B cell (primary cell): ENCODE measurements around the gene CHD2. TPM values are rescaled to one million over a fixed set of nuclear protein-coding genes. Genes with fewer than 3 reads are reported as not detected.

Source experiments
- ATAC-seq: fragments of 200-7000 bp; cut with Tn5 transposase; one replicate; pipeline ENCODE4 v1.10.0; 2021; ENCODE audit warnings: low read depth, mild to moderate bottlenecking, moderate number of reproducible peaks, moderate library complexity
- CTCF ChIA-PET: fragments of 350-600 bp; sonication (Branson Sonifier 250); formaldehyde crosslinking; loops from one replicate; lab custom pipeline; 2021; ENCODE audit warnings: antibody characterized with exemption, inconsistent platforms; lab: Charles Lee
- POLR2A ChIA-PET: fragments of 350-600 bp; sonication (Branson Sonifier 250); formaldehyde crosslinking; loops from one replicate; lab custom pipeline; 2021; ENCODE audit warnings: antibody characterized with exemption; lab: Charles Lee
- DNase-seq: peaks from one replicate; pipeline ENCODE4 v3.0.0; 2013
- H2AFZ ChIP-seq: 2 replicates; pipeline ENCODE4 v1.6.1; 2012; ENCODE audit warnings: mild to moderate bottlenecking, low read depth, low read length; ENCODE audit not compliant: insufficient read depth, poor library complexity, severe bottlenecking
- H3K27ac ChIP-seq, 2 donors: 1 replicate in 1 of 2; 2 replicates in 1 of 2; pipeline ENCODE4 v1.5.1; 2012 to 2013; ENCODE audit warnings: low read length in 2 of 2, mild to moderate bottlenecking in 2 of 2, moderate library complexity in 1 of 2
- H3K27me3 ChIP-seq, 4 experiments: fragments of 200-600 bp in 1 of 4; sonication (generic) in 1 of 4; replicated peaks in 1 of 4; 1 replicate in 2 of 4; 2 replicates in 2 of 4; pipeline versions ENCODE4 v1.6.1 to v1.7.0; 2013 to 2016; ENCODE audit warnings: low read length in 3 of 4, mild to moderate bottlenecking in 2 of 4, mixed read lengths in 1 of 4, moderate library complexity in 1 of 4; ENCODE audit not compliant: insufficient read depth in 4 of 4, control insufficient read depth in 3 of 4; ENCODE audit errors: control extremely low read depth in 1 of 4
- H3K36me3 ChIP-seq, 2 experiments: replicated peaks in 1 of 2; 1 replicate in 1 of 2; 2 replicates in 1 of 2; pipeline versions ENCODE4 v1.6.1 to v1.7.1; 2013; ENCODE audit warnings: low read length in 1 of 2; ENCODE audit not compliant: insufficient read depth in 2 of 2, control insufficient read depth in 1 of 2; ENCODE audit errors: control extremely low read depth in 1 of 2, extremely low read depth in 1 of 2
- H3K4me1 ChIP-seq, 2 donors: fragments of 200-600 bp in 1 of 2; sonication (generic) in 1 of 2; 1 replicate in 1 of 2; 2 replicates in 1 of 2; pipeline versions ENCODE4 v1.5.1 to v1.6.1; 2013 to 2017; ENCODE audit warnings: low read length in 2 of 2; ENCODE audit not compliant: control insufficient read depth in 2 of 2, insufficient read depth in 2 of 2
- H3K4me2 ChIP-seq: replicated peaks from 2 replicates; pipeline ENCODE3; 2012; ENCODE audit warnings: mild to moderate bottlenecking, low read depth, low read length; ENCODE audit not compliant: poor library complexity, severe bottlenecking
- H3K4me3 ChIP-seq, 5 experiments: fragments of 200-600 bp in 1 of 5; sonication (generic) in 1 of 5; 1 replicate in 3 of 5; 2 replicates in 2 of 5; pipeline versions ENCODE4 v1.5.1 to v1.7.0; 2011 to 2016; ENCODE audit warnings: low read length in 4 of 5, mild to moderate bottlenecking in 4 of 5, low read depth in 2 of 5, control low read depth in 1 of 5, moderate library complexity in 1 of 5; ENCODE audit not compliant: insufficient read depth in 1 of 5; ENCODE audit errors: control extremely low read depth in 1 of 5, extremely low read depth in 1 of 5
- H3K79me2 ChIP-seq: fragments of 200-600 bp; sonication (generic); one replicate; pipeline ENCODE4 v1.6.0; 2016; ENCODE audit warnings: low read length; ENCODE audit not compliant: control insufficient read depth, insufficient read depth
- H3K9ac ChIP-seq: fragments of 200-600 bp; sonication (generic); 2 replicates; pipeline ENCODE4 v1.6.1; 2017; ENCODE audit warnings: mild to moderate bottlenecking, low read length, moderate library complexity
- H3K9me3 ChIP-seq, 3 donors: one replicate each; pipeline versions ENCODE4 v1.6.1 to v1.7.1; 2013; ENCODE audit warnings: low read length in 2 of 3; ENCODE audit not compliant: control insufficient read depth in 2 of 3, insufficient read depth in 1 of 3; ENCODE audit errors: control extremely low read depth in 1 of 3
- H4K20me1 ChIP-seq: 2 replicates; pipeline ENCODE4 v1.6.0; 2012; ENCODE audit warnings: mild to moderate bottlenecking, low read length; ENCODE audit not compliant: insufficient read depth, control insufficient read depth, poor library complexity, severe bottlenecking
- H3K27ac Mint-ChIP-seq: one replicate; pipeline ENCODE4 v1.8.0; 2021; ENCODE audit warnings: mixed read lengths
- H3K27me3 Mint-ChIP-seq: one replicate; pipeline ENCODE4 v1.8.0; 2021; ENCODE audit warnings: mixed read lengths
- H3K4me1 Mint-ChIP-seq: one replicate; pipeline ENCODE4 v1.8.0; 2021; ENCODE audit warnings: mixed read lengths
- H3K4me3 Mint-ChIP-seq: one replicate; pipeline ENCODE4 v1.8.0; 2021; ENCODE audit warnings: mixed read lengths
- H3K9me3 Mint-ChIP-seq: one replicate; pipeline ENCODE4 v1.8.0; 2022; ENCODE audit warnings: mixed read lengths; ENCODE audit not compliant: insufficient read depth
- CTCF ChIP-seq: fragments of 200-600 bp; IDR thresholded peaks from one replicate; pipeline ENCODE4 v1.8.0; 2022; ENCODE audit warnings: antibody characterized with exemption, mild to moderate bottlenecking
- EZH2 ChIP-seq: IDR thresholded peaks from 2 replicates; pipeline ENCODE4 v1.6.1; 2012; ENCODE audit warnings: borderline replicate concordance, low read depth, mild to moderate bottlenecking, moderate library complexity, low read length; ENCODE audit not compliant: insufficient read depth, poor library complexity, severe bottlenecking
- WGBS: methylation state at CpG from one replicate; pipeline ENCODE4 v1.1.5; 2013; ENCODE audit warnings: missing lambda C conversion rate; ENCODE audit not compliant: insufficient coverage; 5-methylcytosine and 5-hydroxymethylcytosine counted together
- intact Hi-C: fragments of 100-400 bp; cut with micrococcal nuclease; formaldehyde crosslinking; loops from one replicate; pipeline ENCODE4 v1.10.0; 2022
- polyA plus RNA-seq: library from polyadenylated mRNA; depleted of rRNA; stranded (reverse); fragments of >200 nt; gene quantifications from 2 replicates; pipeline ENCODE4 v1.2.3, GENCODE V29; 2012
- total RNA-seq, 2 donors: library from RNA; stranded (reverse); fragments of 120-200 nt in 1 of 2; gene quantifications; 1 replicate in 1 of 2; 2 replicates in 1 of 2; pipeline versions ENCODE4 v1.2.3 to v1.2.4, GENCODE V29; 2013 to 2022

Gene CHD2
- total and polyA plus RNA-seq, 2 donors (not counting 1 experiment from before 2014, with no cell fraction given): 86.9 to 353 TPM

- intact Hi-C loops: loop anchor here (1.0 to 5.0 kb wide), 2 partner anchors 36 to 124 kb away; no protein-coding TSS in a partner anchor
- no peaks in the 10 kb centered on the region for H3K27me3 ChIP-seq
- 93% methylated on average over 3 of the region's 4 CpGs for WGBS
- CTCF ChIA-PET: interaction anchor here (0.8 to 10.1 kb wide), 9 partner anchors 8 to 125 kb away, joined by 3 to 188 read pairs (median 5); partner anchors contain the start of gene CHD2
- peaks cover 43 to 48% of the 10 kb centered on the region in 2 donors for H3K4me1 ChIP-seq
- POLR2A ChIA-PET: interaction anchor here (0.5 to 1.8 kb wide), 3 partner anchors 39 to 112 kb away, joined by 3 to 5 read pairs (median 4); no protein-coding TSS in a partner anchor
- H3K4me3 Mint-ChIP-seq: peak overlapping the region; percentile 68
- peaks cover 5 to 46% of the 10 kb centered on the region in 2 experiments for H3K36me3 ChIP-seq
- no peak overlapping the region for H2AFZ ChIP-seq
- H3K27me3 Mint-ChIP-seq: no peaks in the 10 kb centered on the region
- no peak overlapping the region for H3K9ac ChIP-seq
- TF ChIP-seq EZH2 (no peak), CTCF (no peak)
- H3K4me1 Mint-ChIP-seq: peaks cover 66% of the 10 kb centered on the region
- peaks cover 4% of the 10 kb centered on the region for H4K20me1 ChIP-seq
- peaks cover 0 to 2% (median 0%) of the 10 kb centered on the region in 3 donors for H3K9me3 ChIP-seq
- H3K4me2 ChIP-seq: peak overlapping the region; percentile 62
- H3K27ac ChIP-seq: peak overlapping the region; percentile 52 to 83
- DNase-seq (no peak), ATAC-seq (no peak)
- peaks cover 98% of the 10 kb centered on the region for H3K79me2 ChIP-seq
- peak overlapping the region; percentile 86 for H3K27ac Mint-ChIP-seq
- no peaks in the 10 kb centered on the region for H3K9me3 Mint-ChIP-seq
- no peak overlapping the region for H3K4me3 ChIP-seq
Measured at GRCh38 chr15:92921215-92922131, 21.3 kb downstream of the CHD2 start.
